HG03060 (cell line): ENCODE data around the gene PALS2.

Experiments
- ATAC-seq: cut with Tn5 transposase; IDR thresholded peaks from one replicate; pipeline ENCODE4 v1.9.1; 2021; ENCODE audit warnings: low read depth, moderate number of reproducible peaks; ENCODE audit not compliant: unreplicated experiment

The PALS2 gene

GRCh38 chr7:24582166-24582565 lies 8.9 kb downstream of the PALS2 start:
- ATAC-seq: no peak

GRCh38 chr7:24587853-24588252 lies 14.6 kb downstream of the PALS2 start:
- ATAC-seq: no peak

- ATAC-seq: no peak
These were observed 17.9 kb downstream of the PALS2 start for GRCh38 chr7:24591152-24591551.

- peak; percentile 52 for ATAC-seq
These were observed 22.6 kb downstream of the PALS2 start for GRCh38 chr7:24595671-24596418.

GRCh38 chr7:24597014-24597413 lies 23.8 kb downstream of the PALS2 start:
- no peak for ATAC-seq

GRCh38 chr7:24601600-24601999 lies 28.3 kb downstream of the PALS2 start:
- no peak for ATAC-seq

- no peak for ATAC-seq
These were observed 29.7 kb downstream of the PALS2 start for GRCh38 chr7:24602860-24603456.

GRCh38 chr7:24604630-24605029 lies 31.4 kb downstream of the PALS2 start:
- ATAC-seq: no peak

- no peak for ATAC-seq
These were observed 35.3 kb downstream of the PALS2 start for GRCh38 chr7:24608504-24608903.

GRCh38 chr7:24609059-24609458 lies 35.8 kb downstream of the PALS2 start:
- ATAC-seq: no peak

GRCh38 chr7:24609570-24609969 lies 36.3 kb downstream of the PALS2 start:
- ATAC-seq: no peak

- ATAC-seq: no peak
These were observed 37.9 kb downstream of the PALS2 start for GRCh38 chr7:24611130-24611529.

GRCh38 chr7:24617957-24618616 lies 44.8 kb downstream of the PALS2 start:
- ATAC-seq: no peak

- ATAC-seq: no peak
These were observed 46.7 kb downstream of the PALS2 start for GRCh38 chr7:24619978-24620377.

- no peak for ATAC-seq
These were observed 49.5 kb downstream of the PALS2 start for GRCh38 chr7:24622646-24623182.
